GM18858 (cell line): ENCODE results near the gene BANF2.

ENCODE experiments used
- ATAC-seq: cut with Tn5 transposase; IDR thresholded peaks from one replicate; pipeline ENCODE4 v1.9.1; 2021; ENCODE audit not compliant: unreplicated experiment

BANF2 gene

DNA sequence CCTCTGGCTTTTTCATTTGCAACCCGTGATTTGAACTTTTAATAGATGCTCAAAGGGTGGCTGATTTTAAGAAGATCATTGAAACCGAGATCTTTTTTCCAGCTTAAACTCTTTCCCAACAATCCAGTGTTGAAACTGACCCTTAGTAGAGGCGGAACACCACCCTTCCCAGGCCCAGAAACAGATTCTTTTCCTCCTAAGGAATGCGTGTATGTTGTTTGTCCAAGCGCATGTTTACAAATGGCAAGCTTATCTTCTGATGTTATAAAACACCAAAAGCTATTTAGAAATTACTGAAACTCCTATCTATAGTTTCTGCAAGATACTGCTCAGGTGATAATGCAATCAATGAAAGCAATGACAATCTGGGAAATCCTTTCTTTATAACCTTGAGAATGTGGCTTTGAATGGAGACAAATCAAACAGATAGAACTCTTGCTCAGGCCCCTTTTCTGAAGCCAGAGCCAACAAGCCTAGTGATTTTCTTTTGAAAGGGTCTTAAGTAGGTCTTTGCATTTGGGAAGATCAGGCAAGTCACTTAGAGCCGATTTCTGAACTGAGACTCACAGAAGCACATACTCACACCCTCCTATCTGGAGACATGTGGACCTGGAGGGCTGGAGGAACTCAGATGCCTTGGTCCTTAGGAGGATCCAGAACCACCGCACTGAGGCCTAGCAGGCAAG lies 9.1 kb downstream of the BANF2 start:
- no peak for ATAC-seq

DNA sequence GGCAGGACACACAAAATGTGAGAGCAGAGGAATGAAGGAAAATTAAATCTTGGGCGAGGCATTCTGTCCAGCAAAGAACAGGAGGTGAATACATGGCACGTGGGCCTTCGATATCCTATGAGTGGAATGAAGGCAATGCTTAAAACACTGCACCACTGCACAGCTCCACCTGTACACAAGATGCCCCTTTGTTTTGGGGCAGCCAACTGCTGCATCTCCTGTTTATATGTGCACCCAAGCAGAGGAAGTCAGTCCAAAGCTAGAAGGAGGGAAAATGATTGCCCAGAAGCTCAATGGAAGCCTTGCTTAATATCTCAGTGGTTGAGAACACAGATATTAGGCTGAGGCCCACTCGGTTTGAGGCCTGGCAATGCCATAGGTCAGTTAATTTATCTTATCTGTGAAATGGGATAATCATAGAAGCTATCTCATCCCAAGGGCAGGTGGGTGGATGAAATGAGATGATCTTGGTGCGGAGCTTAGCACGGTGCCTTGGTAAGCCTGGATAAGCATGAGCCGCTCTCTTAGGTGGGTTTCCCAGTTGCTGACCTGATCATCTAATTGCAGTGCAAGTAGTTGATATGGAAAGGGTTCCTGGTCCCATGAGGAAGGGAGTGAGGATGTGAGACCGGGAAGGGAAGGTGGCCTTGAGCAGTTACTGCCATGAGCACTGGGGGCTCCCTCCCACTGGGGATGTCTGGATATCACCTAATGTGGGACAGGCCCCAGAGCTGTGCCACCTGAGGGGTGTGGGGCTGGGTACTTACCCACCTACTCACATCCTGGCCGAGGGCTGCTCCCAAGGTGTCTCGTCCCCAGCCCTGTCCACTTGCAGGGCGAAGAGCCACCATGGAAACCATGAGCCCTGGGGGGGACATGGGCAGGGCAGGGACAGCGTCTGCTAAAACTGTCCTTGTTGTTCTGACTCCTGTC lies 9.9 kb downstream of the BANF2 start:
- no peak for ATAC-seq

DNA sequence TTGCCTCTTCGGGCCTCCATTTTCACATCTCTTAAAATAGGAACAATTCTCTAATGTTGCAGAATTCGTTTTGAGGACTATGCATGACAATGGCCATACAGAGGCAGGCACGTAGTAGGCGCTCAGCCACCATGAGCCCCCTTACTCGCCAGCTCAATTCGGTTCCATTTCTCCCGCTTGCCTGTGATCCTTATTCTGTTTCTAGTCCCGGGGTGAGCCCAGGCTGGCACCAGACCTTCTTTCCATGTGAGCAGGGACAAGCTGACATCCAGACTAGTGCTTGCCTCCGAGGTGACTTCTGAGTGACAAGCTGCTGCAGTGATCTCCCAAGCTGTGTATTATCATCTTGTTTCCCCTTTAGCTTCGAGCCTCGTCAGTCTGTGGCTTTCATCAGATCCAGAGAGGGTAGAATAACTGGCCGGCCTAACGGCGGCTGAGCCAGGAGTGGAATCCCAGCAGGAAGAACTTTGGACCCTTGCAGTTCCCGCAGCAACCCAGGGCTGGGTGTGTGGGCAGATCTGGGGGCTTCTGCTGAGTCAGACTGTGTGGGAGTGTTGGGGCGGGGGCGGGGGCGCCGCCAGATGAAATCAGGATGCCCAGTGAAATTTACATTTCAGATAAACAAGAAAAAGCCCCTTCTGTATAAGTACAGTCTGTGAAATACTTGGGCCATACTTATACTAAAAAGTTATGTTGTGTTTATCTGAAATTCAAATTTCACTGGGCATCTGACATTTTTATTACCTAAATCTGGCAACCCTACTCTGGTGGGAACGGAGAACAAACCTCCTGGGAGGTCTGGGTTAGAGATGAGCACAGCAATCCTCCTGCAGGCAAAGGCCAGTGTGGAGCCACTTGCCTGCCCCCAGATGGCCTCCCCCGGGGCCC lies 10.9 kb downstream of the BANF2 start:
- ATAC-seq, result no peak

DNA sequence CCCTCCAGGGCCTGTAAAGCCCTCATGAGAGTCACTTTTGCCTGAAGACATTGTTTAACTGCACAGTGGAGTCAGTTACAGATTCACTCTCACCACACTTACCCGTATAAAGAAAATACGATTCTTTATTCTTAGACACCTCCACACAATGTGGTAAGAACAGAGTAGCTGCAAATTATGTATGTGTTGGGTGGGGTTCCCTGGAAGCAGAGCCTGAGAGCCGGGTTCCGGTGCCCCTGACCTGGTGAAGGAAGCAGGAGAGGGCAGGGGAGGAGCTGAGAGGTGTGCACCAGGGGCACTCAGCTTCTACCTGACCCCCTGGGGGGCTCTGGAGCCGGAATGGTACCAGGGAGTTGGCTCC lies 11.5 kb downstream of the BANF2 start:
- ATAC-seq, result no peak

DNA sequence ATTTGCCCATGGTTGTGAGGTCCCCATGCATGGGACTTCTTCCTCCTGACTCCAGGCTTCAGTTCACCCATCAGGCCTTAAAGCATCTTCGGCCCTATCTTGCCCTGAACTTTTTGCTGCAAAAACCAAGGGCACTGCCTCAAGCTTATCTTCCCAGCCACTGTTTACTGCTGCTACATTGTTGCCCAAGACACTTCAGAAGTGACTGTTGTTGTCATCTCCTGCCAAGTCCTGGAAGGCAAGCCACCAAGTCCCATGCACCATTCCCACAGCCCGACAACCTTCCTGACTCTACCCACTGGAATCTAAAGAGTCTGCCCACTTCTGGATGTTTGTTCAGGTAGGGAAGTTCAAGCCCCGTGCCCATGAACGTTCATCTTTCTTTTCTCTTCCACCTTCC lies 12.4 kb downstream of the BANF2 start:
- ATAC-seq, result no peak

DNA sequence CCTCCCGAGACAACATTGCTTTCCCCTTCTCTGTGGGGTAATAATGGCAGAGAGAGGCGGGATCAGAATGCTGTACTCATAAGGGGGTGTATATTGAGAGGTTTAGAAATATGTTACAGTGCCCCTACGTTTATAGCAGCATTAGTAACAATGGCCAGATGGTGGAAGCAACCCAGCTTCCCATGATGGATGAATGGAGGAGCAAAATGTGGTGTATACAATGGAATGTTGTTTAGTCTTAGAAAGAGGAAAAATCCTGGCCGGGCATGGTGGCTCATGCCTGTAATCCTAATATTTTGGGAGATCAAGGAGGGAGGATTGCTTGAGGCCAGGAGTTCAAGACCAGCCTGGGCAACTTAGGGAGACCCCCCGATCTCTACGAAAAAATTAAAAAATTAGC lies 12.9 kb downstream of the BANF2 start:
- ATAC-seq, result no peak

DNA sequence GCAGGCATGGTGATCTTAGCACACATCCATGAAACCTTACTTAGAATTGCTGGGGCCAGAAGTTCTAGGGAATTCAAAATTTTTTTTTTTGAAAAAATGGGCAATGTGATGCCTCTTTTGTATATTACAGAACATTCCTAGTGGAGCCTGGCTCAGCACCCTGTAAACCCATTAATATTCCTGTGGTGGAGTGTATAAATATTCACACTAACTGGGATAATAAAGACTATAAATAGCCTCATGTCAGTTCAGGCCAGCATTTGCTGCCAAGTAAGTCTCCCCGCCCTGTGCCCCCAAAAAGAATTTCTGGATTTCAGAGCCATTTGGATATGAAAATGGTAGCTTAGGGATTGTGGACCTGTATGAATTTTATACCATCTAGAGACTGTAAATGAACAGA lies 14.8 kb downstream of the BANF2 start:
- ATAC-seq, result no peak

DNA sequence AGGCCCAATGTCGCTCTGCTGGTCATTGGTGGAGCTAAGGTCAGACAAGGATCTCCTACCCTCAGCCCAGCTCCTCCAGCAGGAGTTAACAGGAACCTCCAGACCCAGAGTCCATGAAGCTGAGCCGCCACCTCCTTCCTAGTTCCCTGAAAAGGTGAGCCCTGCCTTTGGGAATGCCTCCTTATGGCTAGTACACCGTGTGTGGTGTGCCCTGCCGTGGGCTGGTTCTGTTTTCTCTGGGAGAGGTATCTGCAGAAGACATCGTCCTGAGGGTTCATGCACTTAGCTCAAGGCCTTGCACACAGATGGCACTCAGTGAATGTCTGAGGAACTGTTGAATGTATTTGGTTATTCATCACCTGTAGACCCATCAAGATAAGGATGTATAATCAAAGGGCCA lies 15.3 kb downstream of the BANF2 start:
- ATAC-seq, result no peak

DNA sequence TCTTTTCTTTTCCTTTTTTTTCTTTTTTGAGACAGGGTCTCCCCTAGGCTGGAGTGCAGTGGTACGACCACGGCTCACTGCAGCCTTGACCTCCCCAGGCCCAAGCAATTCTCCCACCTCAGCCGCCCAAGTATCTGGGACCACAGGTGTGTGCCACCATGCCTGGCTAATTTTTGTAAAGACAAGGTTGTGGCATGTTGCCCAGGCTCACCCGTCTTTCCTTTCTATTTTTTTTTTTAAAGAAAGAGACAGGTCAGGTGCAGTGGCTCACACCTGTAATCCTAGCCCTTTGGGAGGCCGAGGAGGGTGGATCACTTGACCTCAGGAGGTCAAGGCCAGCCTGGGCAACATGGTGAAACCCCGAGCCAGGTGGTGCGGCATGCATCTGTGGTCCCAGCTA lies 16.6 kb downstream of the BANF2 start:
- ATAC-seq, result no peak

DNA sequence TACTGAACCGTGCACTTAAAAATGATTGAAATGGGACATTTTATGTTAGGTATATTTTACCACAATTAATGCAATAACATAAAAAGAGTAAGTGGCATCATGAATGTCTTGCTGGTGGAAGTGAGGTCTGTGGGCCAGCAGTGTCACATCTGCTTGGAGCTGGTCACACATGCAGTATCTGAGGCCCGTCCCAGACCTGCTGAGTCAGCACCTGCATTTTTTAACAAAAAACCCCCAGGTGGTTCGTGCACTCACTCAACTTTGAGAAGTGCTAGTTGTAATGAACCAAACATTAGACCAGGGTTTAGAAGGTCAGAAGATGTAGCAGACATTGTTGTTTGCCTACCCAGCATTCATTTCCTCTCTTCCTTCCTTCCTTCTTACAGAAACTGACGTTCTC lies 21.0 kb downstream of the BANF2 start:
- ATAC-seq, result no peak

DNA sequence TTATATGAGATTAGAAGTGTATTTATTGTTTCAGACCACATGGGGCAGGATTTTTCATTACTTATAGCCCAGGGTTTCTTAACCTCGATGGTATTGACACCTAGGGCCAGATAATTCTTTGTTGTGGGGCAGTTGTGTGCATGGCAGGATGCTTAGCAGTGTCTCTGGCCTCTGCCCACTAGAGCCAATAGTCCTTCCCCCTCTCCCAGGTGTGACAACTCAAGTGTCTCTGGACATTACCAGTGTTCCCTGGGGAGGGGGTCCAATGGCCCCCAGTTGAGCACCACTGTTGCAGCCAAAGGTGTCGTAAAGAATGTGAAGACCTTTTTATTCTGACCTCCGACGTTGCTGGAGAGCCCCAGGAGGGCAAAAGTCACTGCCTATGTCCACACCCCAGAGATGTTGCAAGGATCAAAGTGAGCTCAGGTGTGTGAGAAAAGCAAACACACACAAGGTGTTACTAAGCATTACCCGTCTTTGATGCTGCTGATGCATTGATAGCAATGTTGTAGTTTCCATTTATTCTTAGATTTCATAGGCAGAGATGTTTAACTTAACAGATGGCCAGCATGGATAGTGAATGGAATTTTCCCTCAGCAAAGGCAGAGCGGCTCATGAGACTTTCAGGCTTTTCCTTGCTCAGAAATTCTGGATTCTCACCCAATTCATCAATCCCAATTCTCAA lies 22.2 kb downstream of the BANF2 start:
- no peak for ATAC-seq

DNA sequence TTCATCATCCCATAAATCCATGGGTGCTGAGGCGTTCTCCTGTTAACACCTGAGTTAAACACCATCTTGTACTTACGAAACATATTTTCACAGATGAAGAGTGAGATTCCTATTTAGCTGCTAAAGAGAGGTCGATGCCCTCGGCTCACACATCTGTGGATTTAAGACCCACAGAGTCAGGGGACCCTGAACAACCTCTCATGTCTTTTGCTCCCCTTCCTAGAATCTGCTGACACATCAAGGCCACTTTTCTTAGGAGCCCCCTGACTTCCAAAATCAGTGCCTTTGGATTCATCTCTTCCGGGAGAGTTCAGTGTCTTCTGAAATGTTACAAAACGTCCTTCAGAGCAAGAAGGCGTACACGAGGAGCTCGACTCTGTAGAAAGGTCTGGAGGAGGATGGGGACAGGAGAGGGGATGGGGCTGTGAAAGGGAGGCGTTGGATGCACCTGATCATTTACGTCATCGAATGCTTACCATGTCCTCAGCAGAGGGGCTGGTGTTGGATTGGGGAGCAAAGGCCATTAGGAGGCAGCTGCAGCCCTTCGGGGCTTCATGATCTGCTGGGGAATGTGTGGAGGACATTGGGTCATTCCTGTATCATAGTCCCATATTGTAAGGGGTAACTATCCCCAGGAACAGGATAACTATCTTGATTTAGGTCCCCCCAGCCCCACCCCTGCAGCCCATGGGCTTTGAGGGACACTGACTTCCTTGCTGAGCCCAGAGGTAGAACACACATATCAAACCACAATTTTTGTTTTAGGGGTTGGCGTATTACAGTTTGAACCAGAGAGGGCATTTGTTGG lies 22.9 kb downstream of the BANF2 start:
- ATAC-seq, result no peak

DNA sequence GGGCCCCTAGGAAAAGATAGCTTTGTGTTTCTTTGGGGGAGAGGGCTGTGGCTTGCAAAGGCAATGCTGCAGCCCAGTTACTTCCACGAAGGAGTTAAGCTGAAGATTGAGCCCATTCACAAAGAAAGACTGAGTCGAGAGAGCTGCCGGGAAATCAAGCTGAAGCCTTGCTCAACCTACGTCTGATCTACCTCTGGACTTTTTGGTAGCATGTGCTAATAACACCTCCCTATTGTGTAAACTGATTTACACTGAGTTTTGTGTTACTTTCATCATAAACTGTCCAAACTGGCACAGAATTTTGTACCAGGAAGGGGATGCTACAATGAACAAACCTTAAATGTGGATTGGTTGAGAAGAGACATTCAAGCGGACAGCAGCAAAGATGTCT lies 23.5 kb downstream of the BANF2 start:
- no peak for ATAC-seq

DNA sequence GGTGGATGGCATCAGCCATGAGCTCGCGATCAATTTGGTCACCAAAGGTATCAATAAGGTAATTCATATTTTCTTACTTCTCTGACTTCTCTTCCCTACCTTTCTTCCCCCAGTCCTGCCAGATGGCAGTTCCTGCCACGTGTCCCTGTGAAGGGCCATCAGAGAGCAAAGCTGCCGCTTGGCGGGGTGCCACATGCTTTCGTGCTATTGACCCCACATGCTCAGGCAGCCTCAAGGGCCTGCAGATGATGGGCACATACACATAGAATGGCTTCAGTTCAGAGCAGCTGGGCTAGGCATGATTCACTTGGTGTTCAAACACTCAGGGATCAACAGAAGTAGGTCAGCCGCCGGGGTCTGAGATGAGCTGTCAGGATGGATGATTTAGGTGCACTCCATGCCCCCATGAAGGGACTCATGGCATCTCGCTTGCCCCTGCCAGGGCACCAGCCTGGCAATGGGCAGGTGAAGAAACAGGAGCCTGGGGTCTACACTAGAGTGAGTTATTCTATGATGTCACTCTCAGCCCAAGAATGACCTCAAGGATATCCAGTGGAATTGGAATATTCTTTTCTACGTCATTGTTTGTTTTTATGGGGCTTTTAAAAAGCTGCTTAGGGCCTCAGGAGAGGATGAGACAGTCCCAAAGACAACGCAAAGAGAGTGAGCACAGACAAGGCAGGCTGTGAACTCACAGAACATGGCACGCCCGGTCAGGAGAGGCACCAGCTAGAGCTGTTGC lies 25.5 kb downstream of the BANF2 start:
- no peak for ATAC-seq

DNA sequence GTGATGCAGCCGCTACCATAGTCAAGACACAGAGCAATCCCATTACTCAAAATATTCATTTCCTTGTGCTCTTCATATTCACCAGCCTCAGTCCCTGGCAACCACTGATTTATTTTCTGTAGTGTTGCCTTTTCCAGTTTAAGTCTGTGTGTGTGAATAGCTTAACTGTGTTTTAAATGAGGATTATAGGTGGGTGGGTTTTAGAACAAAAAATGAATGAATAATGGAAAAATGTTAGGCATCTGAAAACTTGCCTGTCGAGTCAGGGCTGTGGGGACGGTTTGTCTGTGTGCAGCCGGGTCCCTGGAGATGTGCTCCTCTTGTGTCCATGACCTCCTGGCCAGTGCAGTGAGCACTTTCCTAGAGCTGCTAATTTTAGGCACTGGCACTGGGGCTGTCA lies 27.1 kb downstream of the BANF2 start:
- no peak for ATAC-seq

DNA sequence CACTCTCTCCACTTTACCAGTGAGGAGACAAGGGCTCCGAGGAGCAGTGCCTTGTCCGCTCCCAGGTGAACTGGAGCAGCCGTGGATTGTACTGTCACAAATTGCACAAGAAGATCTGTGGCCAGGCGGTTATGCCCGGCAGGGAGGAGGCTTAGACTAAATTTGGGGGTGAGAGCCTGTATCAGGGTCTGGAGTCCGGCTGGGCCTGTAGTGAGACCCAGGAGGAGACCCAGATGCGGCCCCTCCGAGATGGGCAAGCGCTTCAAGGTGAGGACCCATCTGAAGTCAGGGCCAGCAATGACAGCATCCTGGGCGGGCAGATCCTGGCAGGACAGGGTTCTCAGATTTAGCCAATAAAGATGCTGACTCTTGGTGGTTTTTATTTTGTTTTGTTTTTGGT lies 27.6 kb downstream of the BANF2 start:
- ATAC-seq, result no peak

DNA sequence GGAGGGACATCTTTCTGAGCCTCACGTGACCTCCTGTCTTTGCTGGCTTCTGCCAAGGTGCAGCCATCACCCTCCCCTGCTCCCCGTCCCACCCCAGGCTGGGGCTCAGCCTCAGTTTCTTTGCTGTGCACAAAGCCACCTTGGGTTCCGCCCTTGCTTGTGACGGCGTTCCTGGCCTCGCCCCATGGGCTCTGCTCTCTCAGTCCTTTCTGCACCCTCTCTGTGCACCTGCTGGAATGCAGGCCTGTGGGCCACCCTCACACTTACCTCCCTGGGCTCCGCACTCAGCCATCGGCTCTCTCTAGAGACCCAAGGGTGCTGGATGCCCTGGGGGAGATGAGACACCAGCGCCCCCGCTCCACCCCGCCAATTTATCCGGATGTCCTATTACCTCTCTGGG lies 28.3 kb downstream of the BANF2 start:
- ATAC-seq, result no peak

DNA sequence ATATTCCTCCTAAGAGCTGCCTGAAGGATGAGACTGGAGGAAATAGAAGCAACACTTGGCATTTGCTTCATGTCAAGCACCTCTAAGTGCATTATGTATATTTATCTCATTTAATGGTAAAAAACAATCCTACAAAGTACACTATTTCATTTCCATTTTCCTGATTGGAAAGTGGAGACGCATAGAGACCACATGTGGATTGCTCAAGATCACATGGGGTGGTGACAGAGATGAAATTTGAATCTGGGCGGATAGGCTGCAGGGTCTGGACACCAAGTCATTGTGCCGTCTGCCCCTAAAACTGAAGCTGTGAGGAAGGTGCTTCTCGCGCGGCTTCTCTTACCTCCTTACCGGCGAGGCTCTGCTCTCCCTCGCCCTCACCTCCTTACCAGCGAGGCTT lies 30.3 kb downstream of the BANF2 start:
- ATAC-seq, result no peak

DNA sequence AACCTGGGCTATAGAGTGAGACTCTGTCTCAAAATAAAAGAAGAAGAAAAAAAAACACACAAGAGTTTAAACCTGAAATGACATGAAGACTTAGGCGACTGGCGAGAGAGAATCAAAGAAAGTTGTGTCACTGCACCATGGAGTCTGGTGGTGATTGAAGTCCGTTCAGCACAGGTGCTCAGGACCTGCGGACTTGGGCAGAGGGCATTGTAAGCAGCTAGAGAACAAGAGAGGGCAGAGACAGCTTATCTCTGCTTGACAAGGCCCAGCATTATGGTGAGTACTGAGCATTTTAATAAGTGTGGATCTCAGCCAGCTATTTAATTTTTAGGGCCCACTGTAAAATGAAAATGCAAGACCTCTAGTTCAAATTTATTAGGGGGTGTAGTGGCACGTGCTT lies 31.5 kb downstream of the BANF2 start:
- no peak for ATAC-seq
